Stimulated activated naive CD8-positive, alpha-beta T cell treated with anti-CD3 and anti-CD28 coated beads, Interleukin-15, amount 100 ng/mL, for 72 hours (primary cell): Measurements from ENCODE around the gene APOB.

ENCODE experiments used
- ATAC-seq: fragments of 150-1000 bp; cut with Tn5 transposase; 2 replicates; pipeline ENCODE4 v1.10.0; 2021; ENCODE audit warnings: mild to moderate bottlenecking, moderate library complexity
- DNase-seq, 2 donors: peaks; one replicate each; pipeline ENCODE4 v3.0.0; 2021 to 2022
- H3K27ac Mint-ChIP-seq, 2 donors: one replicate each; pipeline ENCODE4 v1.8.0; 2022; ENCODE audit warnings: mild to moderate bottlenecking in 2 of 2, mixed read lengths in 2 of 2, moderate library complexity in 2 of 2
- H3K27me3 Mint-ChIP-seq: one replicate; pipeline ENCODE4 v1.8.0; 2022; ENCODE audit warnings: mixed read lengths
- H3K4me1 Mint-ChIP-seq: one replicate; pipeline ENCODE4 v1.8.0; 2022; ENCODE audit warnings: mild to moderate bottlenecking, mixed read lengths
- H3K4me3 Mint-ChIP-seq, 2 donors: one replicate each; pipeline ENCODE4 v1.8.0; 2022; ENCODE audit warnings: mild to moderate bottlenecking in 2 of 2, mixed read lengths in 2 of 2, moderate library complexity in 1 of 2
- H3K9me3 Mint-ChIP-seq, 2 donors: one replicate each; pipeline ENCODE4 v1.8.0; 2022; ENCODE audit warnings: mixed read lengths in 2 of 2

The APOB gene

GRCh38 chr2:21028021-21028947 is 15.6 kb downstream of the APOB start:
- no peaks in the 10 kb centered on the region for H3K9me3 Mint-ChIP-seq
- H3K4me3 Mint-ChIP-seq: no peak overlapping the region
- H3K27ac Mint-ChIP-seq: no peak overlapping the region
- peaks cover 8% of the 10 kb centered on the region for H3K27me3 Mint-ChIP-seq
- H3K4me1 Mint-ChIP-seq: no peaks in the 10 kb centered on the region
- DNase-seq: no peak
- no peak for ATAC-seq

GRCh38 chr2:21026479-21027282 is 17.2 kb downstream of the APOB start:
- Mint-ChIP-seq H3K4me3 (no peak overlapping the region), H3K4me1 (no peaks in the 10 kb centered on the region), H3K27ac (no peak overlapping the region), H3K27me3 (peaks cover 8% of the 10 kb centered on the region), H3K9me3 (no peaks in the 10 kb centered on the region)
- no peak for DNase-seq
- ATAC-seq: no peak

GRCh38 chr2:21025690-21026478 is 18.0 kb downstream of the APOB start:
- H3K4me3 Mint-ChIP-seq: no peak overlapping the region
- no peak for ATAC-seq
- no peak overlapping the region for H3K27ac Mint-ChIP-seq
- peaks cover 8% of the 10 kb centered on the region for H3K27me3 Mint-ChIP-seq
- no peaks in the 10 kb centered on the region for H3K9me3 Mint-ChIP-seq
- DNase-seq: no peak
- no peaks in the 10 kb centered on the region for H3K4me1 Mint-ChIP-seq

GRCh38 chr2:21024722-21025389 is 19.0 kb downstream of the APOB start:
- DNase-seq (no peak), ATAC-seq (no peak)
- peaks cover 8% of the 10 kb centered on the region for H3K27me3 Mint-ChIP-seq
- H3K27ac Mint-ChIP-seq: no peak overlapping the region
- no peaks in the 10 kb centered on the region for H3K4me1 Mint-ChIP-seq
- H3K4me3 Mint-ChIP-seq: no peak overlapping the region
- H3K9me3 Mint-ChIP-seq: no peaks in the 10 kb centered on the region

GRCh38 chr2:21024198-21024597 is 19.7 kb downstream of the APOB start:
- peaks cover 8% of the 10 kb centered on the region for H3K27me3 Mint-ChIP-seq
- DNase-seq: no peak
- no peaks in the 10 kb centered on the region for H3K4me1 Mint-ChIP-seq
- no peaks in the 10 kb centered on the region for H3K9me3 Mint-ChIP-seq
- no peak for ATAC-seq
- H3K27ac Mint-ChIP-seq: no peak overlapping the region
- no peak overlapping the region for H3K4me3 Mint-ChIP-seq

DNA sequence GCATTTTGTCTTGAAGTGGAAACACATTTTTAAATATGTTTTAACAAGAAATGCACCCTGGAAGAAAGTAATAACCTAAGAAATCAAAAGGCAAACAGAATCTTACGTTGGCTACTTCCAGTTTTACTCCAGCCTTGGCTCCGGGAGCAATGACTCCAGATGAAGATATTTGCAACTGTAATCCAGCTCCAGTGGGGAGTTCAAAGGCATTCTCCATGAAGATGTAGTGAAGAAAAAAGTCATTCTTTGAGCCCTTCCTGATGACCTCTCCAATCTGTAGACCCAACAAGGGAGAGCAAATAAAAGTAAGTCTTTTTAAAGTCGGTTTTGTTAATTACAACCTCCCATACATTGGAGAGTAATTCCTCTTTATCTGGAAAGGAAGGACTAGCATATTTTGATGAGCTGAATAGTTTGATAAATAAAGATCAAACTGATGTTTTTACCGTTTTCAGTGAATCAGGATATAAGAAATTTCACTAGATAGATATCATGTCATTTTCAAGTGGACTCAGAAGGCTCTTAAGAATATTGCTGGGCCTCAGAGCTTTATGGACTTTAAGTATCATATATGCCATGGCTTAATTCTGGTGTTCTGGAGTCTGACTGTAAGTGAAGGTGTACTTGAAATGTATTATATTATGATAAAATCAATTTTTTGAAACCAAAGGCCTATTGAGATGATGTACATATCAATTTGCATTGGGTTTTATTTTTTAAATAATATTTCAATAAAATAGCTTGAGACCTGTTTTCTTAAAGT is 20.3 kb downstream of the APOB start:
- DNase-seq (no peak), ATAC-seq (no peak)

GRCh38 chr2:21022792-21023367 is 21.0 kb downstream of the APOB start:
- no peaks in the 10 kb centered on the region for H3K27me3 Mint-ChIP-seq
- DNase-seq (no peak), ATAC-seq (no peak)
- no peak overlapping the region for H3K4me3 Mint-ChIP-seq
- H3K27ac Mint-ChIP-seq: no peak overlapping the region
- no peaks in the 10 kb centered on the region for H3K4me1 Mint-ChIP-seq
- H3K9me3 Mint-ChIP-seq: no peaks in the 10 kb centered on the region

More for the DNA sequence above, 20.3 kb downstream of the APOB start:
- peaks cover 4% of the 10 kb centered on the region for H3K27me3 Mint-ChIP-seq
- no peak overlapping the region for H3K27ac Mint-ChIP-seq
- no peaks in the 10 kb centered on the region for H3K9me3 Mint-ChIP-seq
- H3K4me3 Mint-ChIP-seq: no peak overlapping the region
- no peaks in the 10 kb centered on the region for H3K4me1 Mint-ChIP-seq

- ATAC-seq (no peak), DNase-seq (no peak)
- Mint-ChIP-seq H3K27ac (no peak overlapping the region), H3K4me1 (no peaks in the 10 kb centered on the region), H3K27me3 (no peaks in the 10 kb centered on the region), H3K4me3 (no peak overlapping the region), H3K9me3 (no peaks in the 10 kb centered on the region)
Observed at GRCh38 chr2:21021430-21021829, 22.4 kb downstream of the APOB start.

DNA sequence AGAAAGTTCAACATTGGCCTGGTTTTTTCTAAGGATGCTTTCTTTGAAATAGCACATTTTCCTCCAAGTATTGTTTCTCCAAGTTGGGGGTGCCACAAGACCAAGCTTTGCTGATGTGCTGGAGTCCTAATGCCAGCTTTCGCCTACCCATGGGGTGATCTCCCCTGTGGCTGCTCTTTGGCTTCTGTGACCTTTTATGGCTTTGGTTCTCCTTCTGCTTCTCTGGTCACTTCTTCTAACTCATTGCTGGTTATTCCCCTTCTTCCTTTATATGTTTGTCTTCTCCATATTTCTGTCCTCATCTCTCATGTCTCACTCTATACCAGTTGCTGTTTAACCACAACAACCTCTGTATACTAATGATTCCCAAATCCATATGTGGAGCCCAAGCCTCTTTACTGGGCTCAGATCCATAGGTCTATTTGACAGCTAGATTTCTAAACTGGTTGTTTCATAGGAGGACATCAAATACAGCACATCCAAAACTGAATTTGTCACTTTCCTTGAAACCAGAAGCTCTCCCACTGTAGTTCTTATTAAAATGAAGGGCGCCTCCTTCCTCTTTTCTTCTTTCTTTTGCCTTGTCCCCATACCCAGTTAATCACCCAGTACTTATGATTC is 23.1 kb downstream of the APOB start:
- no peak for DNase-seq
- H3K9me3 Mint-ChIP-seq: no peaks in the 10 kb centered on the region
- H3K27me3 Mint-ChIP-seq: no peaks in the 10 kb centered on the region
- no peak for ATAC-seq
- H3K4me3 Mint-ChIP-seq: no peak overlapping the region
- no peak overlapping the region for H3K27ac Mint-ChIP-seq
- H3K4me1 Mint-ChIP-seq: no peaks in the 10 kb centered on the region

DNA sequence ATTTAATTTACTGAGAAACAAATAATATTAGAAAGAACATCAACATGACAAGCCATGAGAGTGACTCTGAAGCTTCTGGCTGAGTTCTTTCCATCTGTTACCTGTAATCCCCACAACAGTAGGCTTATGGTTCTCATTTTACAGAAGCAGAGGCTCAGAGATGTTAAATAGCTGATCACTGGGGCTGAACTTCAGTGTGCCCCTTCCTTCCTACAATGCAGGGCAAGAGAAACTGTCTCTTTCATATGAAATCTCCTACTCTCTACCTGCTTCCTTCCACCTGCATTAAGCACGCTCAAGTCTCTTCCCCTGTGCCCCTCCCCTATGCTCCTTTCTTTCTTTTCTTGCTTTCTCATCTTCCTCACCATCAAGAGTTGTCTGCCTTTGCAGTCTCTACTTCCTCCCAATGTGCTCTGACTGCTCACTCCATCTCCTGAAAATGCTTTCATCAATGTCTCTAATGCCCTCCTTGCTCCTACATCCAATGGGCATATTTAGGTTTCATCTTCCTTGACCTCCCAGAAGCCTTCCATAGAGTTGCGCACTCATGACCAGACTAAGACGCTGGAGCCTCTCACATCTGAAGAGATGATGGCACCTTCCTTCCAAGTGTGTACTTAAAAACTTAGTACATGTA is 23.7 kb downstream of the APOB start:
- no peak overlapping the region for H3K27ac Mint-ChIP-seq

GRCh38 chr2:21019678-21020021 is 24.2 kb downstream of the APOB start:
- ATAC-seq: no peak
- H3K4me1 Mint-ChIP-seq: no peaks in the 10 kb centered on the region
- no peak overlapping the region for H3K4me3 Mint-ChIP-seq

More for the DNA sequence above, 23.7 kb downstream of the APOB start:
- Mint-ChIP-seq H3K4me1 (no peaks in the 10 kb centered on the region), H3K27me3 (no peaks in the 10 kb centered on the region), H3K4me3 (no peak overlapping the region), H3K9me3 (no peaks in the 10 kb centered on the region)
- ATAC-seq (no peak), DNase-seq (no peak)

DNA sequence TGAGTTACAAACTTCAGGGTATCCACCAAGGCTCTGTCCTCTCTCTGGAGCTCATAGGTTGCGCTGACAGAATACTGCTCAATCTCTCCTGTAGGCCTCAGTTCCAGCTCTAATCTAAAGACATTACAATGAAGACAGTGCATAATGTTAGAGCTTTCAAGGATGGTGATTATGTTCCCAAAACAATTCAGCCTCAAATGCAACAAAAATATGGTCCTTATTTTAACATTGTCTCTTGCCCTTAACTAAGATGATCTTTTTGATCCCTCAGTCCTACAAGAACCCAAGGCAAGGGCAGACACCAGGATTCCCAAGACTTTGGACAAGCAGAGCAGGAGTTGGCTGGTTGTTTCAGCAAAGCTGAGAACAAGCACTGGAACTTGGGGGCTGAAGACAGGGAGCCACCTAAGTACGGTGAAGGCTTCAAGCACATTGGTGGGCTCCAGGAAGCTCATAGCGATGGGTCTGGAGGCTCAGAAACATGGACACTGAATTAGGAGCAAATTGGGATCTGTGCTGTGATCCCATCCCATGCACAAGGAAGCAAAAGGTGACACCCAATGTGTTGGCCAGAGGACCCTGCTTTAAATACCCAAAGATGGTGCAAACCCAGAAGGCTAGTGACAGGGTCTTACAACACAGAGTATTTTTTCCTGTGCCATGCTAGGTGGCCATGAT is 24.7 kb downstream of the APOB start:
- Mint-ChIP-seq H3K4me3 (no peak overlapping the region), H3K27ac (no peak overlapping the region), H3K4me1 (no peaks in the 10 kb centered on the region), H3K27me3 (no peaks in the 10 kb centered on the region), H3K9me3 (no peaks in the 10 kb centered on the region)
- DNase-seq (no peak), ATAC-seq (no peak)

More at GRCh38 chr2:21019678-21020021, 24.2 kb downstream of the APOB start:
- Mint-ChIP-seq H3K27ac (no peak overlapping the region), H3K9me3 (no peaks in the 10 kb centered on the region), H3K27me3 (no peaks in the 10 kb centered on the region)
- no peak for DNase-seq

GRCh38 chr2:21018290-21018689 is 25.6 kb downstream of the APOB start:
- H3K27ac Mint-ChIP-seq: no peak overlapping the region
- no peaks in the 10 kb centered on the region for H3K27me3 Mint-ChIP-seq
- ATAC-seq (no peak), DNase-seq (no peak)
- H3K4me3 Mint-ChIP-seq: no peak overlapping the region
- H3K4me1 Mint-ChIP-seq: no peaks in the 10 kb centered on the region
- H3K9me3 Mint-ChIP-seq: no peaks in the 10 kb centered on the region
